ENCODE results near the gene ARL6IP4.

DNA sequence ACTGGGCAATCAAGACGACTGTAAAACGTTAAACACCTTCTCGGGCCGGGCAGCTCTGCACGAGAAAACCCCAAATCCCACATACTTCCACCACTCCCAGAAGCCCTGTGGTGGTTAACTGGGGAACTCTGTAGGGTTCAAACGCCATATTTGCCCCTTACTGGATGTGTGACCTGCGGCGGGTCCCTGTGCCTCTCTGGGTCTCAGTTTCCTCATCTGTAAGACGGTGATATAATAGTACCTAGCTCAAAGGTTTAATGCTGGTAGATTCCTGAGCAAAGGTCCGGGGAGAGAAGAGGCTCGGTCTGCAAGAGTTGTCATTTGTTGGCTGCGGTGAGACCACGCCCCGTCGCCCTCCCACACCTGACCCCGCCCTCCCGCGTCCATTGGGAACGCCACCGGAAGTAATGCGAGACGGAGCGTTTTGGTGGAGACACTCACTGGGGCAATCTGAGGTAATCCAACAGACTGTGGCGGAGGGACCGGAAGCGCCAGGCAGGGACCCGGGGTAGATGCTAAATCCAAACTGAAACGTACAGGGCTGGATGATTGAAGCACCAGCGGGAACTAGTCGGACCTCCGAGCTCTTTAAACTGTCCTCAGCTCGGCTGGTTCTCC, 6.1 kb upstream of the ARL6IP4 start:
- TF ChIP-seq REST (IDR thresholded peaks at IDR 0.05; ENCODE audit: insufficient read depth in 1 of 2, low read depth in 2 of 2, low read length in 2 of 2) (no peak), POLR2AphosphoS5 (IDR thresholded peaks at IDR 0.05; ENCODE audit: low read depth, low read length) (peak; percentile 71)

Data from PFSK-1 (cell line).